Measurements from ENCODE around the gene RGL1. TPM values are rescaled to one million over a fixed set of nuclear protein-coding genes. Genes with fewer than 3 reads are reported as not detected.

The RGL1 gene
- total RNA-seq, 1 experiment from 2014 or later = 28.2 TPM

DNA sequence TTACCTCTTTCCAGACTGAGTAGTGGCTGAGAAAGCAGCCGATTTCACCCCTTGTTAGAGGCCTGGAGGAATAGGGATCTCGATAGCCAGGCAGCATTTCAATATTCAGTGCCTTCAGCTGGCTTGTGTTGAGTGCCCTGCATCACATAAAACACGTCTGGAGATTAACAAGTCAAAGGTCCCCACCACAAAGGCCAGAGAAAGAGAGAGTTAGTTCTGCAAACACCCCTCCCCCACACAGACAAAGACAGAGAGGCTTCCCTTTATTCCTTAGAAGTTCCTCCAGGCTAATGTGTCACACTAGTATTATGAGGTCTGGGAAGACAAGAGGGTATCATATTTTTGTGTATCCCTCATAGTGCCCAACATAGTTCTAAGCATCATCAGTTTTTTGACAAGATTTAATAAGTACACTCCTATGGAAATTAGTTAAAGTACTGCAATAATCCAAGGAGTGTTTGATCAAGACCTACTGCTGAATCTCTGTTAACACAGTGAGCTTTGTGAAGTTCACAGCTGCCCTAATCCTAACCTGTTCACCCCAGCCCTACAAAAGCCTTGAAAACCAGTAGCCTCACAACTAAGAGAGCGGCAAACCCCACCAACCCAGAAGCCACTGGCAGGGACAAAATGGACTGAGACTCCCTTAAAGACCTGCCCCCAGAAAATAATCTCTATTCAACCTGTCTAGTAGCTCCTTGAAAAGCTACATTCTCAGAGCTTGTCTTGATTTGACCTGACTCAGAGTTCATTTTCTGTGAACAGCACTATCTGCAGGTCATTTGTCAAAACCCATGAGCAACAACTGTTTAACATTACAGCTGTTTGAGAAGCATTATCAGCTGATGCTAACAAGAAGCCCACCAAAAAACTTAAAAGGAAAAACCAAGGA is 140.8 kb downstream of the RGL1 start:
- Histone ChIP-seq H3K4me3 (no peak overlapping the region), H3K4me1 (replicated peaks) (peaks cover 15% of the 10 kb centered on the region), H3K9me3 (replicated peaks) (no peaks in the 10 kb centered on the region), H3K36me3 (peaks cover 8% of the 10 kb centered on the region; the same call in 1 of the 2 replicates), H3K27me3 (replicated peaks) (no peaks in the 10 kb centered on the region), H3K27ac (no peak overlapping the region)
- peak in 1 of 2 experiments; percentile 28 for DNase-seq (ENCODE audit: low read depth in 1 of 2, low spot score in 2 of 2)

DNA sequence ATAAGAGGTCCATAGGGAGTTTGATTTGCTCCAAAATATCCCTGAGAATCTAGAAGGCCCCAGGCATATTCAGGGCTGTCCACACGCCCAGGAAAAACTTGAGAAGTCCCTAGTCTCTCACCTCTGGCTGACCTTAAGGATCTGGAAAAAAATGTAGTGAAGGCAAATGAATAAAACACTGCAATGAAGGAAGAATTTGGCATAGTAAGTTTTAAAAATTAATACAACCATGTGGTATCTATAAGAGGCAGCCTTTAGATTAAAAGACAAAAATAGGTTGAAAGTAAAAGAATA is 141.3 kb downstream of the RGL1 start:
- Histone ChIP-seq H3K4me3 (no peak overlapping the region), H3K27ac (no peak overlapping the region), H3K36me3 (peaks cover 8% of the 10 kb centered on the region; the same call in 1 of the 2 replicates)

DNA sequence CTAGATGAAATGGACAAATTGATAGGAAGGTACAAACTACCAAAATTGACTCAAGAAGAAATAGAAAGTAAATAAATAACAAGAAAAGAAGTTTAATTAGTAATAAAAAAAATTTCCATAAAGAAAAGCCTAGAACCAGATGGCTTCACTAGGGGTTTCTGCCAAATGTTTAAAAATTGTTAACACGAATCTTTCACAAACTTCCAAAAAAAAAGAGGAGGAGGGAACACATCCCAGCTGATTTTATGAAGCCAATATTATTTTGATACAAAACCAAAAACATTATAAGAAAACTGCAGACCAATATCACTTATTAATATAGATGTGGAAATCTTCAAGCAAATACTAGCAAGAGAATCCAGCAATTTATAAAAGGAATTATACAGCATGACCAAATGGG is 143.1 kb downstream of the RGL1 start:
- 0 out of 2 replicates have a peak, but pooled peaks cover 2% of the 10 kb centered on the region for H3K9me3 ChIP-seq (replicated peaks)
- H3K36me3 ChIP-seq = peaks cover 8% of the 10 kb centered on the region
- no peaks in the 10 kb centered on the region for H3K27me3 ChIP-seq (replicated peaks)
- DNase-seq (ENCODE audit: low read depth in 1 of 2, low spot score in 2 of 2) = no peak
- no peak overlapping the region for H3K4me3 ChIP-seq
- peaks cover 10% of the 10 kb centered on the region for H3K4me1 ChIP-seq (replicated peaks)
- H3K27ac ChIP-seq = no peak overlapping the region

More for the DNA sequence above, 141.3 kb downstream of the RGL1 start:
- Histone ChIP-seq H3K9me3 (replicated peaks) (no peaks in the 10 kb centered on the region), H3K4me1 (replicated peaks) (peaks cover 15% of the 10 kb centered on the region), H3K27me3 (replicated peaks) (no peaks in the 10 kb centered on the region)
- no peak for DNase-seq (ENCODE audit: low read depth in 1 of 2, low spot score in 2 of 2)

DNA sequence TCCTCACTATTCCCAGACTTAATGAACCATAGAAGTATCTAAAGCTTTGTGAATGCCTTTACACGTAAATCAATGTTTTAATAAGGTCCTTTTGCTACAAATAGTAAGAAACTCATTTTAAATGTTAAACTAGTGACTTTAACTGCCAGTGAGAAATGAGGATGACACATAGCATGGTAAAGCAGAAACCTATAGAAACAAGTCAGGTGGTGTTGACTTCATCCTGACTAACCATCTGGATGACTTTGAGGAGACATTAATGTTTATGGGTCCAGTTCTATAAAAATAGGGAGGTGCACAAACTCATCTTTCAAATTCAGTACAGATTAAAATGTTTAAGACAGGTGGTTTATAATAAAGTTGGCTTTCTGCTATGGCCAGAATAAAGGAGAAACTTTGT is 147.2 kb downstream of the RGL1 start:
- peaks cover 11% of the 10 kb centered on the region for H3K4me1 ChIP-seq (replicated peaks)
- H3K9me3 ChIP-seq (replicated peaks) = 0 out of 2 replicates have a peak, but pooled peaks cover 2% of the 10 kb centered on the region
- H3K4me3 ChIP-seq = no peak overlapping the region
- H3K27me3 ChIP-seq (replicated peaks) = no peaks in the 10 kb centered on the region
- DNase-seq (ENCODE audit: low read depth in 1 of 2, low spot score in 2 of 2) = no peak
- H3K27ac ChIP-seq = no peak overlapping the region
- peaks cover 6% of the 10 kb centered on the region for H3K36me3 ChIP-seq

DNA sequence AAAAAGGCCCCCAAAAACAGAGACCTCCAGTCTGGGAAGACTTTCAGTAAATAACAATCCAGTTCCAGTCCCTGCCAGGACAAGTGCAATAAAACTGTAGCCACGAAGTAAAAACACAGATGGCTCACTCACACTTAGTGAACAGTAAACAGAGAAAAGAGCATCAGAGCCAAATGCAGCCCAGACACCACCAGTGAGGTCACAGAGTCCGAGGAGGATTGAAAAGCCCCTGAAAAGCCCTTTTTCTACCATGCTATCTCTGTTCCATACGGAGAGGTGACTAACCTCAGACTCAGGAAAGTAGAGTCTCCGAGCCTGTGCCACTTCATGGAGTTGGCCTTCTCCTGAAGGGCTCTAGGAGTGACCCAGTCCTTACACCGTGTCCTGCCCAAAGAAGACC is 148.1 kb downstream of the RGL1 start:
- no peak for DNase-seq (ENCODE audit: low read depth in 1 of 2, low spot score in 2 of 2)
- Histone ChIP-seq H3K4me3 (no peak overlapping the region), H3K27ac (no peak overlapping the region), H3K4me1 (replicated peaks) (peaks cover 14% of the 10 kb centered on the region), H3K27me3 (replicated peaks) (no peaks in the 10 kb centered on the region), H3K36me3 (peaks cover 6% of the 10 kb centered on the region), H3K9me3 (replicated peaks) (0 out of 2 replicates have a peak, but pooled peaks cover 2% of the 10 kb centered on the region)

DNA sequence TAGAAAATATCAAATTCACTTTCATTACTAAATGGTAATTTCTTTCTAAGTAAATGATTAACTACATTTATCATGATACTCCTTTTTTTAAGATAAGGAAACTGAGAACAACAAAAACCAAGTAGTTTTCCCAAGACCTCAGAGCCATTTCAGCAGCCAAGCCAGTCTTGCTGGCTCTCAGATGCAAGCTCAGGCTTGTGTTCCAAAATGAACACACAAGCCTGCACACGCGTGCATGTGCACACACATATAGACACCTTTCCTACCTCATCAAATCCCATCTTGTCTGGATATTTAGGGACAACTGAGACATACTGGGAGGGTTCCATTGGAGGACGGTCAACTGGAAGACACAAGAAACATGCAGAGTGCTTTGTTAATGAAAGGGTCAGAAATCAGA is 149.6 kb downstream of the RGL1 start:
- Histone ChIP-seq H3K36me3 (peaks cover 2% of the 10 kb centered on the region), H3K4me1 (replicated peaks) (peaks cover 14% of the 10 kb centered on the region), H3K27me3 (replicated peaks) (no peaks in the 10 kb centered on the region), H3K9me3 (replicated peaks) (0 out of 2 replicates have a peak, but pooled peaks cover 2% of the 10 kb centered on the region), H3K4me3 (no peak overlapping the region), H3K27ac (no peak overlapping the region)
- DNase-seq (ENCODE audit: low read depth in 1 of 2, low spot score in 2 of 2) = no peak

DNA sequence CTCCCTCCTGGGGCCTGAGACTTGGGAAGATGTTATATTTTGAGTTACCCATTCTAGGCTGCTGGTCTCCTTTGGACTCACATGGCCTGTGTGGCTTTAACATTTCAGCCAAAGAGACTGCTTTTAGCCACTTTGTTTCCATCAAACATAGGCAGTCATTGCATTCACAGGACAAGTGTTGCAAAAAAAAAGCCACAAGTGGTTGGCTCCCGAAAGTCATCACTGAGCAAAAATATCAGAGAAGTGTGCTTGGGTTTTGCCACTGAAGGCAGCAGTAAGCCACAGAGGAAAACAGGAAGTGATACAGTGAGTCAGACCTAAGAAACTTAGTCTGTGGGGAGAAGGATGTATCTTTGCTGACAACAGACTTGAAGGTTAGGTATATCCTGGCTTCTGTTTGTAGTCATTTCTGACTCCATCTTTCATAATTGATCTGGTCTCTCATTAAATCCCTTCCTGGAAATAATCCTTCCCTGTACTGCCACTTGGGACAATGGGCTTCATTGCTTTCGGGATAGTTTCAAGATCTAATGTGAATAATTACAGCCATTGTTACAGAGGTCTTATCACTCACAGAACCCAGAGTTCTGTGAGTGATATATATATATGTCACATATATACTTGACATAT is 151.8 kb downstream of the RGL1 start:
- no peak overlapping the region for H3K4me3 ChIP-seq
- H3K4me1 ChIP-seq (replicated peaks) = peaks cover 14% of the 10 kb centered on the region
- peak overlapping the region; percentile 36 for H3K27ac ChIP-seq
- no peaks in the 10 kb centered on the region; the same call in none of the 2 replicates for H3K36me3 ChIP-seq
- 0 out of 2 replicates have a peak, but pooled peaks cover 2% of the 10 kb centered on the region for H3K9me3 ChIP-seq (replicated peaks)
- no peaks in the 10 kb centered on the region for H3K27me3 ChIP-seq (replicated peaks)
- DNase-seq (ENCODE audit: low read depth in 1 of 2, low spot score in 2 of 2) = peak in 1 of 2 experiments; percentile 70

DNA sequence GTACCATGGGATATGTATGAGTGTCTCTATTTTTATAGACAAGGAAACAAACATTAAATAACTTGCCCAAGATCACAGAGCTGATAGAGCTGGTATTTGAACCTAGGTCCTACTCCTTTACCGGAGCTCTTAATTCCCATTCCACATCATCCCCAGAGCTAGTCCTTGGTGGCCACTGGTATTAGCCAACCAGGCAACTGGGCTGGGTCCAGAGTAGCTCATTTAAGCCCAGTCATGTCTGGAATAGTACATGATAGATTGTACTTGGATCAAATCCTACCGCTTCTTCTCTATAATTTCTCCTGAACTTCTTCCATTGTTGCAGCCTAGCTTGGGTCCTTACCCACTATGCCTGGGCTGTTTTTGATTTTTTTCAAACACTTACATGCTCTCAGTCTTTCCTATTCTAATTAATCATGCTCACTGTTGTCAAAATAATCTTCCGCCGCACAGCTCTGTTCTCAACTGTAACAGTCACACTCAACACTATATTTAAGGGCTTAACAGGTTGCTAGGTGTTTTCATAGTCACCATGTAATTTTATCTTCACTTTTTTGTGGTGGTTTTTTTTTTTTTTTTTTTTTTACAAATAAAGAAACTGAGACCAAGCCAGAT is 152.4 kb downstream of the RGL1 start:
- peaks cover 14% of the 10 kb centered on the region for H3K4me1 ChIP-seq (replicated peaks)
- no peak for DNase-seq (ENCODE audit: low read depth in 1 of 2, low spot score in 2 of 2)
- H3K4me3 ChIP-seq = no peak overlapping the region
- H3K36me3 ChIP-seq = no peaks in the 10 kb centered on the region; the same call in 1 of the 2 replicates
- H3K27ac ChIP-seq = peak overlapping the region; percentile 36
- no peaks in the 10 kb centered on the region for H3K9me3 ChIP-seq (replicated peaks)
- no peaks in the 10 kb centered on the region for H3K27me3 ChIP-seq (replicated peaks)

DNA sequence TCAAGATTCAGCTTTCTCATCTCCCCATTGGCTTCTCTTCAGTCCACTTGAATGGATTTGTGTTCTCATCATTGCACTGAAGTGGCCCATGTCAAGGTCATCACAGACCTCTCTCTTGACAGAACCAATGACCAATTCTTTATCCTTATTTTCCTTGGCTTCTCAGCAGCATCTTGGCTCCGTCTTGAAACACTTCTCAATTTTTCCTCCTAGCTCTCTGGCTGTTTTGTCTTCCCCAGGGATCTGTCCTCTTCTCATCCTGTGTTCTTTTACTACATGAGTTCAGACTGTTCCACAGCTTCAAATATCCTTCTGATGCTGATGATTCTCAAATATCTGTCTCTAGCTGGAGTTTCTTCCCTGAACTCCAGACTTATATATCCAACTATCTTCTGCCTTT is 154.0 kb downstream of the RGL1 start:
- H3K36me3 ChIP-seq = no peaks in the 10 kb centered on the region; the same call in 1 of the 2 replicates
- H3K4me1 ChIP-seq (replicated peaks) = peaks cover 14% of the 10 kb centered on the region
- H3K27ac ChIP-seq = no peak overlapping the region
- no peak for DNase-seq (ENCODE audit: low read depth in 1 of 2, low spot score in 2 of 2)
- no peaks in the 10 kb centered on the region for H3K9me3 ChIP-seq (replicated peaks)
- no peak overlapping the region for H3K4me3 ChIP-seq
- H3K27me3 ChIP-seq (replicated peaks) = no peaks in the 10 kb centered on the region

DNA sequence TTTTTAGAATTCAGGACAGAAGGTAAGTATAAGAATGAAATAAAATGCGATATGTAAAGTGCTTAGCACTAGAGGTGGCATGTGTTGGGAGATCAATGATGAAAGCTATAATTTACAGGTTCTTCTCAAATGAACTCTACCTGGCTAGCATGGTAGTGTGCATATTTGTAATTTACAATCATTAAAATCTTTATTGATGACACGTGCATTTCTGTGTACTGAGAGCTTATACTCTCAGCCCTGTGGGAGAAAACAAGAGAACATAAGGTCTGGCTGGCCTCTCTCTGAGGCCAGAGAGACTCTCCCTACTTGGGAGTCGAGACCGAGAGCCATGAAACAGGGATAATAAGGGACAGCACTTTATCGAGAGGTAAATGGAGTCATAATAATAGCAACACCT is 156.2 kb downstream of the RGL1 start:
- H3K4me1 ChIP-seq (replicated peaks) = peaks cover 13% of the 10 kb centered on the region
- H3K27me3 ChIP-seq (replicated peaks) = no peaks in the 10 kb centered on the region
- DNase-seq (ENCODE audit: low read depth in 1 of 2, low spot score in 2 of 2) = no peak
- H3K4me3 ChIP-seq = no peak overlapping the region
- H3K36me3 ChIP-seq = peaks cover 2% of the 10 kb centered on the region
- H3K27ac ChIP-seq = no peak overlapping the region
- H3K9me3 ChIP-seq (replicated peaks) = no peaks in the 10 kb centered on the region

DNA sequence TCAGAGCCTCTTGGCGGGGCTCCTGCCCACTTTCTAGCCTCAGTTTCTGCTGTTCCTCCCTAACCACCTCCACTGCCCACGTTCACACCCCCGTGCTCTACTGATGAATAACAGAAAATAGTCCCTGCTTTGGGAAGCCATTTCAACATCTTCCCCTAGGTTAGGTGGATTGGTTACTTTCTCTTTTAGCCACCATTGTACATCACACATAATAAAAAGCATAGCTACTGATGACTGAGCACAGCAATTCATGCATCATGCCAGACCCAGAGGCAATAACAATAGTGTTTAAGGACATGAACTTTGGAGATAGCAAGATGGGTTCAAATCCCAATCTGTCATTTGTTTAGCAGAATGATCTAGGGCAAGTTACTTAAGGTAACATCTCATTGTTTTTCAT is 158.0 kb downstream of the RGL1 start:
- Histone ChIP-seq H3K27ac (no peak overlapping the region), H3K27me3 (replicated peaks) (no peaks in the 10 kb centered on the region), H3K36me3 (peaks cover 2% of the 10 kb centered on the region; the same call in 1 of the 2 replicates), H3K4me3 (no peak overlapping the region), H3K4me1 (replicated peaks) (no peaks in the 10 kb centered on the region), H3K9me3 (replicated peaks) (no peaks in the 10 kb centered on the region)
- no peak for DNase-seq (ENCODE audit: low read depth in 1 of 2, low spot score in 2 of 2)

DNA sequence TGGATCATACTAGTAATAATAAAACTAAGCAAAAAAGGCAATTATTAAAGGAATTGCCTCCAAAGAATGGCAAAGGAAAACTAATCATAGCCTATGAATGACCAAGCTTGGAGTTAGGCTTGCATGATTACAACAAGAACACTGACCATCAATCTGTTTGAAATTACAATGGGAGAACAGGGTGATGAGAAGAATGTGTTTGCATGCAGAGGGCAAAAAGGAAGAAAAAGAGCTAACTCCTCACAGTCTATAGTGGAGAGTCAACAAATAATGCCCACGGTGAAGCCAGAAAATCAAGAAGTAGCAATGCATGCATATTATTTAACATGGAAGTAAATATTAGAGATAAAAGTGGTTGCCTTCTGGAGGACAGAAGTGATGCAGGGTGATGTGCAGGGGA is 160.8 kb downstream of the RGL1 start:
- H3K9me3 ChIP-seq (replicated peaks) = no peaks in the 10 kb centered on the region
- no peaks in the 10 kb centered on the region for H3K27me3 ChIP-seq (replicated peaks)
- H3K4me3 ChIP-seq = no peak overlapping the region
- no peak overlapping the region for H3K27ac ChIP-seq
- no peak for DNase-seq (ENCODE audit: low read depth in 1 of 2, low spot score in 2 of 2)
- H3K36me3 ChIP-seq = peaks cover 2% of the 10 kb centered on the region; the same call in 1 of the 2 replicates
- no peaks in the 10 kb centered on the region for H3K4me1 ChIP-seq (replicated peaks)

DNA sequence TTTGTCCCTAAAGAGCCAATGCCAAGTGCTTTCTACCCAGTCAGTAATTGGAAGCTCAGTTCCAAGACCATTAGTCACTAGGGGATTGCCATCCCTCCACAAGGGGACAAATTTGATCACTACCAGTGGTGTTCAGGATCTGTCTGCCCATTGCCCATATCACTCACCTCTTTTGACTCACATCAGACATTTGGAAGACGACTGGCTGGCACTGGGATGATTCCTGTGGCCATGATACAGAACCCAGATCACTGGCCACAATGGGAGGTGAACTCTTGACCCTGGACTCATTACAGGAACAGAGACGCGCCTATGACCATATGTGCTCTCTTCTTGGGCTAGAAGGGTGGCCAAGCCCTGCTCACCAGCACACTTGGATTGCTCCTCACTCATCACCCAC is 161.6 kb downstream of the RGL1 start:
- Histone ChIP-seq H3K36me3 (peaks cover 2% of the 10 kb centered on the region; the same call in 1 of the 2 replicates), H3K9me3 (replicated peaks) (no peaks in the 10 kb centered on the region), H3K4me3 (no peak overlapping the region), H3K4me1 (replicated peaks) (no peaks in the 10 kb centered on the region), H3K27ac (no peak overlapping the region), H3K27me3 (replicated peaks) (no peaks in the 10 kb centered on the region)
- DNase-seq (ENCODE audit: low read depth in 1 of 2, low spot score in 2 of 2) = no peak

DNA sequence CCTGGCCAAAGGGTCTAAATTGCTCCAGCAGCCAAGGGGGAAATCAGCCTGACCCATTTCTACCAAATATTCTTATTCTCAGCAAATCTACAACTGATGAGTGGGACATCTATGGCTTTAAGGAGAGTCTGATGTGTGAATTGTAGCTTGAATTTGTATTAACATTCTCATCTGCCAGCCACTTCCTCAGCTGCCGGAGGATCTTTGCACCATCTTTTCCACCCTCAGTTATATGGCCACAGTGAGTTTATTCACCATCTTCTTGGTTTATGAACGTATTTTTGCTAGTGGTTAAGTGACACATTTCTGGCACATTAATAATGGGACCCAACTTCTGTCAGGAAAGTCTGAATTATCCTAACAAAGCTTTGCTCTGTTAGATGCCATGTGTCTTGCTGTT is 163.0 kb downstream of the RGL1 start:
- no peak overlapping the region for H3K27ac ChIP-seq
- H3K4me1 ChIP-seq (replicated peaks) = no peaks in the 10 kb centered on the region
- peaks cover 6% of the 10 kb centered on the region; the same call in 1 of the 2 replicates for H3K36me3 ChIP-seq
- no peak overlapping the region for H3K4me3 ChIP-seq
- no peaks in the 10 kb centered on the region for H3K27me3 ChIP-seq (replicated peaks)
- H3K9me3 ChIP-seq (replicated peaks) = no peaks in the 10 kb centered on the region
- DNase-seq (ENCODE audit: low read depth in 1 of 2, low spot score in 2 of 2) = no peak

All from SJSA1 (cell line).